ENCODE data around the gene PTPRO.

DNA sequence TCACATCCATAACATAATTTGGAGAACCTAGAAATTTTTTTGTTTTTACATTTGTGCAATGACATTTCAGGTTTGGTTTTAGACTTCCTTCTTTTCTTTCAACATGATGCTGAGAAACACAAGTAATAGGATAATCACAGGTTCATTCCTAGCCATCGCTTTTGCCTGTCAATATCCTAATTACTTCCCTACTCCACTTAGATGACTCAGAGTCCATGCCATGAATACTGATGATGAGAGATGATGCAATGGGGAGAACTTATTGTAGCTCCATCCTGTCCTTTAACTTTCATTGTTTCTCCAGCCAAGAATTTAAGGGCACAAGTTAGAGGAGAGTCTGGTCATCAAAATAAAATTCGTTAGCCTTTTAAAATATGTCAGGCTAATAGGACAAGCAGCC lies 101.3 kb downstream of the PTPRO start:
- TF ChIP-seq POLR2A (IDR thresholded peaks at IDR 0.05), result no peak
- TF ChIP-seq, protein P1, sequence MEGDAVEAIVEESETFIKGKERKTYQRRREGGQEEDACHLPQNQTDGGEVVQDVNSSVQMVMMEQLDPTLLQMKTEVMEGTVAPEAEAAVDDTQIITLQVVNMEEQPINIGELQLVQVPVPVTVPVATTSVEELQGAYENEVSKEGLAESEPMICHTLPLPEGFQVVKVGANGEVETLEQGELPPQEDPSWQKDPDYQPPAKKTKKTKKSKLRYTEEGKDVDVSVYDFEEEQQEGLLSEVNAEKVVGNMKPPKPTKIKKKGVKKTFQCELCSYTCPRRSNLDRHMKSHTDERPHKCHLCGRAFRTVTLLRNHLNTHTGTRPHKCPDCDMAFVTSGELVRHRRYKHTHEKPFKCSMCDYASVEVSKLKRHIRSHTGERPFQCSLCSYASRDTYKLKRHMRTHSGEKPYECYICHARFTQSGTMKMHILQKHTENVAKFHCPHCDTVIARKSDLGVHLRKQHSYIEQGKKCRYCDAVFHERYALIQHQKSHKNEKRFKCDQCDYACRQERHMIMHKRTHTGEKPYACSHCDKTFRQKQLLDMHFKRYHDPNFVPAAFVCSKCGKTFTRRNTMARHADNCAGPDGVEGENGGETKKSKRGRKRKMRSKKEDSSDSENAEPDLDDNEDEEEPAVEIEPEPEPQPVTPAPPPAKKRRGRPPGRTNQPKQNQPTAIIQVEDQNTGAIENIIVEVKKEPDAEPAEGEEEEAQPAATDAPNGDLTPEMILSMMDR (IDR thresholded peaks at IDR 0.05), result no peak
- TF ChIP-seq POLR2AphosphoS5 (IDR thresholded peaks at IDR 0.05), result no peak
